GM23338 (cell line): ENCODE measurements around the gene EGFR. TPM values are rescaled to one million over a fixed set of nuclear protein-coding genes. Genes with fewer than 3 reads are reported as not detected.

ENCODE experiments used
- ATAC-seq: fragments of 200-7000 bp; cut with Tn5 transposase; 3 replicates; pipeline ENCODE4 v1.9.1; 2020
- DNase-seq: peaks from one replicate; pipeline ENCODE4 v3.0.0-alpha.2; 2015; ENCODE audit warnings: low spot score
- H2AFZ ChIP-seq: fragments of 200-600 bp; sonication (generic); 2 replicates; pipeline ENCODE4 v1.8.0; 2016; ENCODE audit warnings: antibody characterized with exemption, mild to moderate bottlenecking, moderate library complexity
- H3F3A ChIP-seq: fragments of 200-600 bp; sonication (generic); replicated peaks from 2 replicates; pipeline ENCODE4 v1.8.0; 2017; ENCODE audit warnings: antibody characterized with exemption, mixed run types, low read depth
- H3K27ac ChIP-seq: fragments of 200-600 bp; sonication (generic); 2 replicates; pipeline ENCODE4 v1.6.1; 2016; ENCODE audit warnings: low read depth
- H3K27me3 ChIP-seq: fragments of 200-600 bp; sonication (generic); 2 replicates; pipeline ENCODE4 v1.8.0; 2016; ENCODE audit warnings: mild to moderate bottlenecking, mixed run types, moderate library complexity; ENCODE audit not compliant: insufficient read depth
- H3K36me3 ChIP-seq: fragments of 200-600 bp; sonication (generic); 2 replicates; pipeline ENCODE4 v1.8.0; 2016; ENCODE audit warnings: mild to moderate bottlenecking; ENCODE audit not compliant: insufficient read depth
- H3K4me1 ChIP-seq: fragments of 200-600 bp; sonication (generic); 2 replicates; pipeline ENCODE4 v1.8.0; 2016; ENCODE audit warnings: mild to moderate bottlenecking, moderate library complexity; ENCODE audit not compliant: insufficient read depth
- H3K4me2 ChIP-seq: fragments of 200-600 bp; sonication (generic); 2 replicates; pipeline ENCODE4 v1.7.1; 2017; ENCODE audit warnings: mixed run types
- H3K4me3 ChIP-seq: fragments of 200-600 bp; sonication (generic); 2 replicates; pipeline ENCODE4 v1.6.1; 2016; ENCODE audit warnings: mixed run types
- H3K79me2 ChIP-seq: fragments of 200-600 bp; sonication (generic); replicated peaks from 2 replicates; pipeline ENCODE4 v1.8.0; 2017; ENCODE audit warnings: mild to moderate bottlenecking; ENCODE audit not compliant: insufficient read depth
- H3K9me2 ChIP-seq: fragments of 200-600 bp; sonication (generic); 2 replicates; pipeline ENCODE4 v1.8.0; 2017; ENCODE audit not compliant: insufficient read depth
- H4K20me1 ChIP-seq: fragments of 200-600 bp; sonication (generic); replicated peaks from 2 replicates; pipeline ENCODE4 v1.8.0; 2017; ENCODE audit warnings: mild to moderate bottlenecking; ENCODE audit not compliant: insufficient read depth
- H3K27ac Mint-ChIP-seq: 2 replicates; pipeline ENCODE4 v1.8.0; 2020; ENCODE audit warnings: inconsistent platforms, mild to moderate bottlenecking, moderate library complexity, mixed read lengths
- H3K27me3 Mint-ChIP-seq: 3 replicates; pipeline ENCODE4 v1.8.0; 2022; ENCODE audit warnings: low read depth, mild to moderate bottlenecking, moderate library complexity, mixed read lengths, inconsistent platforms; ENCODE audit not compliant: insufficient read depth, poor library complexity
- H3K36me3 Mint-ChIP-seq: 3 replicates; pipeline ENCODE4 v1.8.0; 2021; ENCODE audit warnings: low read depth, mild to moderate bottlenecking, inconsistent platforms, moderate library complexity, mixed read lengths
- H3K4me1 Mint-ChIP-seq: 3 replicates; pipeline ENCODE4 v1.8.0; 2020; ENCODE audit warnings: mild to moderate bottlenecking, inconsistent platforms, mixed read lengths
- H3K4me3 Mint-ChIP-seq: 3 replicates; pipeline ENCODE4 v1.8.0; 2021; ENCODE audit warnings: moderate library complexity, mild to moderate bottlenecking, inconsistent platforms, mixed read lengths
- H3K9me3 Mint-ChIP-seq: 3 replicates; pipeline ENCODE4 v1.8.0; 2020; ENCODE audit warnings: moderate library complexity, mild to moderate bottlenecking, inconsistent platforms, mixed read lengths
- CREB1 ChIP-seq: fragments of 250-450 bp; sonication (Bioruptor Pico); IDR thresholded peaks from 2 replicates; pipeline ENCODE4 v1.5.0; 2020; ENCODE audit warnings: low read depth, mild to moderate bottlenecking, moderate library complexity
- CTCF ChIP-seq, 2 experiments: fragments of 200-600 bp in 1 of 2; sonication (generic) in 1 of 2; conservative IDR thresholded peaks; 2 replicates each; pipeline versions ENCODE4 v1.5.1 to v1.6.1; 2016 to 2017; ENCODE audit warnings: antibody characterized with exemption in 2 of 2, low read depth in 2 of 2, mild to moderate bottlenecking in 2 of 2, moderate library complexity in 1 of 2
- EZH2phosphoT487 ChIP-seq: fragments of 200-600 bp; sonication (generic); IDR thresholded peaks from one replicate; pipeline ENCODE4 v1.8.1; 2018; ENCODE audit warnings: antibody characterized with exemption; ENCODE audit not compliant: unreplicated experiment
- NANOG ChIP-seq: IDR thresholded peaks from 2 replicates; pipeline ENCODE4 v1.6.1; 2016; ENCODE audit warnings: antibody characterized with exemption, borderline replicate concordance
- POLR2AphosphoS5 ChIP-seq: IDR thresholded peaks from 2 replicates; pipeline ENCODE4 v1.6.1; 2016; ENCODE audit warnings: antibody characterized with exemption, low read depth
- ZNF114 ChIP-seq: fragments of 250-450 bp; sonication (Bioruptor Pico); IDR thresholded peaks from 2 replicates; pipeline ENCODE4 v1.5.0; 2020; ENCODE audit warnings: mild to moderate bottlenecking, moderate library complexity
- ZNF462 ChIP-seq: fragments of 250-450 bp; sonication (Bioruptor Pico); IDR thresholded peaks from 2 replicates; pipeline ENCODE4 v1.5.0; 2020; ENCODE audit warnings: mild to moderate bottlenecking, moderate library complexity
- polyA plus RNA-seq: library from polyadenylated mRNA; unstranded; fragments of >200 nt; fragmentation: Nextera tagmentation; extraction: Ambion mirVana; gene quantifications from 2 replicates; pipeline ENCODE4 v1.2.1, GENCODE V29; 2016
- total RNA-seq: library from RNA; depleted of rRNA; stranded (reverse); fragments of >200 nt; shearing (Covaris generic); gene quantifications from 2 replicates; pipeline ENCODE4 v1.2.3, GENCODE V29; 2014
- TF ChIP-seq, protein P1 (sequence below): IDR thresholded peaks from one replicate; pipeline ENCODE4 v1.6.1; 2018; ENCODE audit warnings: antibody characterized with exemption; ENCODE audit not compliant: unreplicated experiment

Gene EGFR
- total and polyA plus RNA-seq, 2 experiments from 2014 or later, result 1.5 to 4.5 TPM

DNA sequence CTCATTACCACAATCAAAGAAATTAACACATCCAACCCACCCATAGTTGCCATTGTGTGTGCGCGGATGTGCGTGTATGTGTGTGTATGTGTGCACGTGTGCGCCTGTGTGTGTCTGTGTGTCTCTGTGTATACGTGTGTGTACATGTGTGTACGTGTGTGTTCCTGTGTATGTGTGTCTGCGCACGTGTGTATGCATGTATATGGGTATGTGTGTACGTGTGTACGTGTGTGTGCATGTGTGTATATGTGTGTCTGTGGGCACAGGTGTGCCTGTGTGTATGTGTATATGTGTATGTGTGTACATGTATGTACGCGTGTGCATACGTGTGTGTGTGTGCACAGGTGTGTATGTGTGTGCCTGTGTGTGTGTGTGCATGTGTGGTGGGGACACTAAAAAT, 48.9 kb downstream of the EGFR start:
- H3K9me2 ChIP-seq, result no peaks in the 10 kb centered on the region
- no peaks in the 10 kb centered on the region for H3K9me3 Mint-ChIP-seq
- no peak overlapping the region for H2AFZ ChIP-seq
- H3K4me1 Mint-ChIP-seq, result peaks cover 20% of the 10 kb centered on the region
- no peaks in the 10 kb centered on the region for H3F3A ChIP-seq
- DNase-seq (no peak), ATAC-seq (no peak)
- H3K27ac Mint-ChIP-seq, result no peak overlapping the region
- H4K20me1 ChIP-seq, result no peaks in the 10 kb centered on the region
- no peak for TF ChIP-seq ZNF462 (CRISPR knock-in tag)
- no peak for TF ChIP-seq ZNF114
- TF ChIP-seq, protein P1, sequence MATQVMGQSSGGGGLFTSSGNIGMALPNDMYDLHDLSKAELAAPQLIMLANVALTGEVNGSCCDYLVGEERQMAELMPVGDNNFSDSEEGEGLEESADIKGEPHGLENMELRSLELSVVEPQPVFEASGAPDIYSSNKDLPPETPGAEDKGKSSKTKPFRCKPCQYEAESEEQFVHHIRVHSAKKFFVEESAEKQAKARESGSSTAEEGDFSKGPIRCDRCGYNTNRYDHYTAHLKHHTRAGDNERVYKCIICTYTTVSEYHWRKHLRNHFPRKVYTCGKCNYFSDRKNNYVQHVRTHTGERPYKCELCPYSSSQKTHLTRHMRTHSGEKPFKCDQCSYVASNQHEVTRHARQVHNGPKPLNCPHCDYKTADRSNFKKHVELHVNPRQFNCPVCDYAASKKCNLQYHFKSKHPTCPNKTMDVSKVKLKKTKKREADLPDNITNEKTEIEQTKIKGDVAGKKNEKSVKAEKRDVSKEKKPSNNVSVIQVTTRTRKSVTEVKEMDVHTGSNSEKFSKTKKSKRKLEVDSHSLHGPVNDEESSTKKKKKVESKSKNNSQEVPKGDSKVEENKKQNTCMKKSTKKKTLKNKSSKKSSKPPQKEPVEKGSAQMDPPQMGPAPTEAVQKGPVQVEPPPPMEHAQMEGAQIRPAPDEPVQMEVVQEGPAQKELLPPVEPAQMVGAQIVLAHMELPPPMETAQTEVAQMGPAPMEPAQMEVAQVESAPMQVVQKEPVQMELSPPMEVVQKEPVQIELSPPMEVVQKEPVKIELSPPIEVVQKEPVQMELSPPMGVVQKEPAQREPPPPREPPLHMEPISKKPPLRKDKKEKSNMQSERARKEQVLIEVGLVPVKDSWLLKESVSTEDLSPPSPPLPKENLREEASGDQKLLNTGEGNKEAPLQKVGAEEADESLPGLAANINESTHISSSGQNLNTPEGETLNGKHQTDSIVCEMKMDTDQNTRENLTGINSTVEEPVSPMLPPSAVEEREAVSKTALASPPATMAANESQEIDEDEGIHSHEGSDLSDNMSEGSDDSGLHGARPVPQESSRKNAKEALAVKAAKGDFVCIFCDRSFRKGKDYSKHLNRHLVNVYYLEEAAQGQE, result no peak
- TF ChIP-seq POLR2AphosphoS5, result no peak
- no peak for TF ChIP-seq EZH2phosphoT487
- no peak for TF ChIP-seq CTCF (conservative IDR thresholded peaks at IDR 0.05; ENCODE audit: low read depth in 2 of 2)
- TF ChIP-seq NANOG, result no peak
- TF ChIP-seq CREB1 (CRISPR knock-in tag), result no peak
- H3K4me2 ChIP-seq, result no peak overlapping the region
- no peak overlapping the region for H3K4me3 Mint-ChIP-seq
- H3K36me3 Mint-ChIP-seq, result no peaks in the 10 kb centered on the region
- no peak overlapping the region for H3K27ac ChIP-seq
- H3K4me3 ChIP-seq, result no peak overlapping the region
- peaks cover 4% of the 10 kb centered on the region for H3K27me3 Mint-ChIP-seq
- no peaks in the 10 kb centered on the region for H3K27me3 ChIP-seq
- no peaks in the 10 kb centered on the region for H3K36me3 ChIP-seq
- H3K4me1 ChIP-seq, result peaks cover 19% of the 10 kb centered on the region
- H3K79me2 ChIP-seq, result no peaks in the 10 kb centered on the region
